RWPE1 (cell line): ENCODE results near the gene TMC1.

Source experiments
- CTCF ChIA-PET: fragments of 350-600 bp; sonication (Branson Sonifier 250); formaldehyde crosslinking; extraction: SDS; loops from one replicate; lab custom pipeline; 2021; lab: Yijun Ruan, JAX
- POLR2A ChIA-PET: fragments of 400-600 bp; formaldehyde crosslinking; extraction: SDS; loops from one replicate; lab custom pipeline; 2020; ENCODE audit warnings: antibody characterized with exemption; ENCODE audit not compliant: low non-redundant PET; lab: Yijun Ruan, JAX
- DNase-seq: peaks from one replicate; pipeline ENCODE4 v3.0.0; 2012; ENCODE audit warnings: low spot score
- H3K27ac ChIP-seq: fragments of 450-650 bp; 2 replicates; pipeline ENCODE4 v1.5.1; 2017
- CTCF ChIP-seq: fragments of 450-650 bp; conservative IDR thresholded peaks from 2 replicates; pipeline ENCODE4 v1.5.1; 2017; ENCODE audit warnings: low read depth, mild to moderate bottlenecking

TMC1 gene

DNA sequence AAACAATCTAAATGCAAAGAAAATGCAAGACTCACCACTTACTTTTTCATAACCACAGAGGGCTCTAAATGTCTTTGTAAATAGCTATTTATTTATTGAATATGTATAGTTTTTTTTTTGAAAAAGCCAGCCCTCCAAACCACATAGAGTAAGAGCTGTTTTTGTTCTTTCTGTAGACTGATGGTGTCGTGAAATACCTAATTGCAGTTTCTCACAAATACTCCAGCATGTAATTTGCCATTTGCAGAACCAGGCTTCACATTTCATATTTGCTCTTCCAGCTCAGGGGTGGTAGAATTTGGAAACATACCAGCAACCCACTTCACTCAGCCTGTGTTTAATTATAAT lies 159.8 kb downstream of the TMC1 start:
- no peak overlapping the region for H3K27ac ChIP-seq
- POLR2A ChIA-PET = no interaction called here
- CTCF ChIA-PET = interaction anchor here (0.6 kb wide), 1 partner anchor 17 kb away, joined by 3 read pairs; no protein-coding TSS in a partner anchor
- DNase-seq = no peak
- no peak for TF ChIP-seq CTCF

- H3K27ac ChIP-seq = no peak overlapping the region
- ChIA-PET POLR2A (interaction anchor here (0.6 to 0.7 kb wide), 2 partner anchors 16 to 1604 kb away, joined by 5 read pairs; no protein-coding TSS in a partner anchor), CTCF (interaction anchor here (0.6 kb wide), 1 partner anchor 159 kb away, joined by 5 read pairs; no protein-coding TSS in a partner anchor)
- DNase-seq = no peak
- no peak for TF ChIP-seq CTCF
Observed at GRCh38 chr9:72684615-72685014, 163.2 kb downstream of the TMC1 start.

- TF ChIP-seq CTCF = no peak
- CTCF ChIA-PET = interaction anchor here (1.3 kb wide), 1 partner anchor 17 kb away, joined by 4 read pairs; no protein-coding TSS in a partner anchor
- POLR2A ChIA-PET = no interaction called here
Observed at GRCh38 chr9:72685911-72686310, 164.5 kb downstream of the TMC1 start.

DNA sequence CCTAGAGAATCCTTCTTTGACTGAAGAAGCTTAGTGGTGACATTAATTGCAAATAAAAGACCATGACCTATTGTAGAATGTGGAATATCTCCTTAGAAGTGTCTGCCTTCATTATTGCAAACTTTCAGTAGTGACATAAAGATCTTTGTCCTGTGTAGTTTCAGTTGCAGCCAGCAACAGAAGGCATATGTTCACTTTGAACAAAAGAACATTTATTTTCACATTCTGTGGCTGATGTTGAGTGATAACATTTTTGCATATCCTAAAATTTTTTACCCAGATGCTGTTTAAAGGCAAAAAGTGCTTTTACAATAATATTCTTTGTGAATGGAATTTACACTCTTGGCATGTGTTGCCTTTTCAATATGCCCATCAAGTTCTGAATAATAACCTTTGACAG lies 165.9 kb downstream of the TMC1 start:
- DNase-seq = no peak
- POLR2A ChIA-PET = no interaction called here
- CTCF ChIA-PET = interaction anchor here (0.6 kb wide), 1 partner anchor 131 kb away, joined by 4 read pairs; no protein-coding TSS in a partner anchor

More at GRCh38 chr9:72685911-72686310, 164.5 kb downstream of the TMC1 start:
- no peak overlapping the region for H3K27ac ChIP-seq
- no peak for DNase-seq

GRCh38 chr9:72691671-72692070 lies 170.3 kb downstream of the TMC1 start:
- H3K27ac ChIP-seq = no peak overlapping the region
- ChIA-PET POLR2A (no interaction called here), CTCF (interaction anchor here (1.0 kb wide), 1 partner anchor 402 kb away, joined by 4 read pairs; no protein-coding TSS in a partner anchor)
- no peak for TF ChIP-seq CTCF
- DNase-seq = no peak

More for the DNA sequence above, 165.9 kb downstream of the TMC1 start:
- no peak for TF ChIP-seq CTCF
- H3K27ac ChIP-seq = no peak overlapping the region

- ChIA-PET CTCF (no interaction called here), POLR2A (no interaction called here)
- peak; percentile 7 for DNase-seq
- TF ChIP-seq CTCF = no peak
- no peak overlapping the region for H3K27ac ChIP-seq
Observed at GRCh38 chr9:72695365-72695764, 174.0 kb downstream of the TMC1 start.
